Measurements from ENCODE around the gene MTA3.

The MTA3 gene

GRCh38 chr2:42567806-42568400 is 529 bp upstream of the MTA3 start:
- Histone ChIP-seq H3K4me2 (ENCODE audit: low read depth, low read length, poor library complexity, severe bottlenecking) (no peak overlapping the region), H3K27me3 (ENCODE audit: insufficient read depth, low read length, poor library complexity, severe bottlenecking) (no peaks in the 10 kb centered on the region), H3K79me2 (ENCODE audit: insufficient read depth, low read length) (peaks cover 23% of the 10 kb centered on the region), H3K9ac (ENCODE audit: low read depth, low read length, poor library complexity, severe bottlenecking) (no peak overlapping the region), H3K4me1 (ENCODE audit: insufficient read depth, low read length, poor library complexity, severe bottlenecking) (peaks cover 9% of the 10 kb centered on the region), H3K36me3 (ENCODE audit: insufficient read depth, low read length) (no peaks in the 10 kb centered on the region), H4K20me1 (ENCODE audit: insufficient read depth, low read length, poor library complexity, severe bottlenecking) (no peaks in the 10 kb centered on the region), H3K9me3 (ENCODE audit: insufficient read depth, low read depth, low read length) (no peaks in the 10 kb centered on the region), H3F3A (ENCODE audit: low read depth) (no peaks in the 10 kb centered on the region; the same call in 1 of the 2 replicates), H3K4me3 (ENCODE audit: low read length, poor library complexity, severe bottlenecking) (no peak overlapping the region), H3K9me2 (replicated peaks; ENCODE audit: low read depth, low read length) (no peaks in the 10 kb centered on the region), H2AFZ (ENCODE audit: low read length) (peak overlapping the region; percentile 5)
- TF ChIP-seq EZH2phosphoT487 (IDR thresholded peaks at IDR 0.05; ENCODE audit: borderline replicate concordance), result no peak
- TF ChIP-seq CTCF (conservative IDR thresholded peaks at IDR 0.05; ENCODE audit: low read length), result no peak

GRCh38 chr2:42569116-42569711 is 782 bp downstream of the MTA3 start:
- Histone ChIP-seq H3K36me3 (ENCODE audit: insufficient read depth, low read length) (no peaks in the 10 kb centered on the region), H4K20me1 (ENCODE audit: insufficient read depth, low read length, poor library complexity, severe bottlenecking) (no peaks in the 10 kb centered on the region), H3K9ac (ENCODE audit: low read depth, low read length, poor library complexity, severe bottlenecking) (peak overlapping the region; percentile 69), H3K9me3 (ENCODE audit: insufficient read depth, low read depth, low read length) (no peaks in the 10 kb centered on the region), H3K4me1 (ENCODE audit: insufficient read depth, low read length, poor library complexity, severe bottlenecking) (peaks cover 9% of the 10 kb centered on the region), H3K9me2 (replicated peaks; ENCODE audit: low read depth, low read length) (no peaks in the 10 kb centered on the region), H3K4me3 (ENCODE audit: low read length, poor library complexity, severe bottlenecking) (peak overlapping the region; percentile 75), H3K79me2 (ENCODE audit: insufficient read depth, low read length) (peaks cover 27% of the 10 kb centered on the region), H2AFZ (ENCODE audit: low read length) (peak overlapping the region; percentile 87), H3K27me3 (ENCODE audit: insufficient read depth, low read length, poor library complexity, severe bottlenecking) (no peaks in the 10 kb centered on the region), H3K4me2 (ENCODE audit: low read depth, low read length, poor library complexity, severe bottlenecking) (peak overlapping the region; percentile 87), H3F3A (ENCODE audit: low read depth) (no peaks in the 10 kb centered on the region; the same call in 1 of the 2 replicates)
- TF ChIP-seq EZH2phosphoT487 (IDR thresholded peaks at IDR 0.05; ENCODE audit: borderline replicate concordance), result no peak
- TF ChIP-seq CTCF (conservative IDR thresholded peaks at IDR 0.05; ENCODE audit: low read length), result no peak

GRCh38 chr2:42569883-42570282 is 1.5 kb downstream of the MTA3 start:
- TF ChIP-seq EZH2phosphoT487 (IDR thresholded peaks at IDR 0.05; ENCODE audit: borderline replicate concordance) (no peak), CTCF (conservative IDR thresholded peaks at IDR 0.05; ENCODE audit: low read length) (no peak)
- Histone ChIP-seq H3K36me3 (ENCODE audit: insufficient read depth, low read length) (no peaks in the 10 kb centered on the region), H3F3A (ENCODE audit: low read depth) (no peaks in the 10 kb centered on the region; the same call in 1 of the 2 replicates), H4K20me1 (ENCODE audit: insufficient read depth, low read length, poor library complexity, severe bottlenecking) (no peaks in the 10 kb centered on the region), H3K27me3 (ENCODE audit: insufficient read depth, low read length, poor library complexity, severe bottlenecking) (no peaks in the 10 kb centered on the region), H3K4me1 (ENCODE audit: insufficient read depth, low read length, poor library complexity, severe bottlenecking) (peaks cover 12% of the 10 kb centered on the region), H3K4me2 (ENCODE audit: low read depth, low read length, poor library complexity, severe bottlenecking) (peak overlapping the region; percentile 87), H3K79me2 (ENCODE audit: insufficient read depth, low read length) (peaks cover 31% of the 10 kb centered on the region), H3K9ac (ENCODE audit: low read depth, low read length, poor library complexity, severe bottlenecking) (peak overlapping the region; percentile 69), H3K9me2 (replicated peaks; ENCODE audit: low read depth, low read length) (no peaks in the 10 kb centered on the region), H3K4me3 (ENCODE audit: low read length, poor library complexity, severe bottlenecking) (peak overlapping the region; percentile 75), H2AFZ (ENCODE audit: low read length) (no peak overlapping the region), H3K9me3 (ENCODE audit: insufficient read depth, low read depth, low read length) (no peaks in the 10 kb centered on the region)

All from Loucy (cell line).